Measurements from ENCODE around the gene CXCL16.

DNA sequence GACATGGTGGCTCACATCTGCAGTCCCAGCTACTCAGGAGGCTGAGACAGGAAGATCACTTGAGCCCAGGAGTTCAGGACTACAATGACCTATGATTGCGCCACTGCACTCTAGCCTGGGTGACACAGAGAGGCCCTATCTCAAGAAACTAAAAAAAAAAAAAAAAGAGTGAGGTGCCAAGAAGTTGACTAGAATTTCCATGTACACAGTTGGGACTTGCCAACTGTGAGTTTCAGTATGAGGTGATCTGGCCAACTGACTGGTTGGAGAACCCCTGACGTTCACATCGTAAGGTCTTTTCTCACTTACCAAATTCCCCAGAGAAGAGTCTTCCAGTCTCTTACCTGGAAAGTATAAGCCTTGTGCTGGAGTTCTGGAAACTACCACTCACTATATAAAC is 11.6 kb downstream of the CXCL16 start:
- TF ChIP-seq, protein P1, sequence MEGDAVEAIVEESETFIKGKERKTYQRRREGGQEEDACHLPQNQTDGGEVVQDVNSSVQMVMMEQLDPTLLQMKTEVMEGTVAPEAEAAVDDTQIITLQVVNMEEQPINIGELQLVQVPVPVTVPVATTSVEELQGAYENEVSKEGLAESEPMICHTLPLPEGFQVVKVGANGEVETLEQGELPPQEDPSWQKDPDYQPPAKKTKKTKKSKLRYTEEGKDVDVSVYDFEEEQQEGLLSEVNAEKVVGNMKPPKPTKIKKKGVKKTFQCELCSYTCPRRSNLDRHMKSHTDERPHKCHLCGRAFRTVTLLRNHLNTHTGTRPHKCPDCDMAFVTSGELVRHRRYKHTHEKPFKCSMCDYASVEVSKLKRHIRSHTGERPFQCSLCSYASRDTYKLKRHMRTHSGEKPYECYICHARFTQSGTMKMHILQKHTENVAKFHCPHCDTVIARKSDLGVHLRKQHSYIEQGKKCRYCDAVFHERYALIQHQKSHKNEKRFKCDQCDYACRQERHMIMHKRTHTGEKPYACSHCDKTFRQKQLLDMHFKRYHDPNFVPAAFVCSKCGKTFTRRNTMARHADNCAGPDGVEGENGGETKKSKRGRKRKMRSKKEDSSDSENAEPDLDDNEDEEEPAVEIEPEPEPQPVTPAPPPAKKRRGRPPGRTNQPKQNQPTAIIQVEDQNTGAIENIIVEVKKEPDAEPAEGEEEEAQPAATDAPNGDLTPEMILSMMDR (IDR thresholded peaks at IDR 0.05), result no peak
- TF ChIP-seq POLR2A (IDR thresholded peaks at IDR 0.05), result no peak

Data from right lobe of liver (tissue), 4 donors.